Astrocyte of the cerebellum (primary cell): ENCODE results near the gene LMNA.

Experiments used
- DNase-seq: peaks from one replicate; pipeline ENCODE4 v3.0.0-alpha.2; 2011; ENCODE audit warnings: low read depth
- H3K4me3 ChIP-seq: 2 replicates; pipeline ENCODE4 v1.5.1; 2011; ENCODE audit warnings: mild to moderate bottlenecking, low read depth, low read length, moderate library complexity
- in situ Hi-C: cut with HindIII; loops from 2 replicates; pipeline ENCODE4 v1.10.0; 2017; ENCODE audit warnings: low sequenced_read_pairs
- TF ChIP-seq, protein P1 (sequence below): IDR thresholded peaks from 2 replicates; pipeline ENCODE4 v1.5.1; 2012; ENCODE audit warnings: low read length, low read depth, moderate library complexity, mild to moderate bottlenecking; ENCODE audit errors: missing control alignments

The LMNA gene

DNA sequence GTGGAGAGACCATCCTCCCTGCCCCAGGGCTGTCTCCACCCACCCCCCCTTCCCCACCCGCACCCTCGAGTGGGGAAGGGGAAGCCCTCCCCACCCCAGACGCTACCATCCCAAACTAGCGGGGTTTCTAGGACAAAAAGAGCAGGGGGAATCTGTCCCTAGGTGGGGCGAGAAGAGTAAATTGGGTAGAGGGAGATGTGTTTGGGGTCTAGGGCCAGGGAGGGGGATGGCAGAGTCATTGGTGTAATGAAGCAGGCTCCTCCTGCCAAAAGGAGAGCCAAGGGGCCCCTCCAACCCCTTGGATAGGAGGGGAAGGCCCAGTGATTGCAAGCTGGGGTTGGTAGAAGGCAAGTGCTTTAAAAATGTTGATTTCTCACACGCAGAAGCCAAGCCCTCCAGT is 42.3 kb upstream of the LMNA start:
- no peak for DNase-seq
- H3K4me3 ChIP-seq, result no peak overlapping the region
- TF ChIP-seq, protein P1, sequence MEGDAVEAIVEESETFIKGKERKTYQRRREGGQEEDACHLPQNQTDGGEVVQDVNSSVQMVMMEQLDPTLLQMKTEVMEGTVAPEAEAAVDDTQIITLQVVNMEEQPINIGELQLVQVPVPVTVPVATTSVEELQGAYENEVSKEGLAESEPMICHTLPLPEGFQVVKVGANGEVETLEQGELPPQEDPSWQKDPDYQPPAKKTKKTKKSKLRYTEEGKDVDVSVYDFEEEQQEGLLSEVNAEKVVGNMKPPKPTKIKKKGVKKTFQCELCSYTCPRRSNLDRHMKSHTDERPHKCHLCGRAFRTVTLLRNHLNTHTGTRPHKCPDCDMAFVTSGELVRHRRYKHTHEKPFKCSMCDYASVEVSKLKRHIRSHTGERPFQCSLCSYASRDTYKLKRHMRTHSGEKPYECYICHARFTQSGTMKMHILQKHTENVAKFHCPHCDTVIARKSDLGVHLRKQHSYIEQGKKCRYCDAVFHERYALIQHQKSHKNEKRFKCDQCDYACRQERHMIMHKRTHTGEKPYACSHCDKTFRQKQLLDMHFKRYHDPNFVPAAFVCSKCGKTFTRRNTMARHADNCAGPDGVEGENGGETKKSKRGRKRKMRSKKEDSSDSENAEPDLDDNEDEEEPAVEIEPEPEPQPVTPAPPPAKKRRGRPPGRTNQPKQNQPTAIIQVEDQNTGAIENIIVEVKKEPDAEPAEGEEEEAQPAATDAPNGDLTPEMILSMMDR, result no peak
- in situ Hi-C loops, result no loop called here

DNA sequence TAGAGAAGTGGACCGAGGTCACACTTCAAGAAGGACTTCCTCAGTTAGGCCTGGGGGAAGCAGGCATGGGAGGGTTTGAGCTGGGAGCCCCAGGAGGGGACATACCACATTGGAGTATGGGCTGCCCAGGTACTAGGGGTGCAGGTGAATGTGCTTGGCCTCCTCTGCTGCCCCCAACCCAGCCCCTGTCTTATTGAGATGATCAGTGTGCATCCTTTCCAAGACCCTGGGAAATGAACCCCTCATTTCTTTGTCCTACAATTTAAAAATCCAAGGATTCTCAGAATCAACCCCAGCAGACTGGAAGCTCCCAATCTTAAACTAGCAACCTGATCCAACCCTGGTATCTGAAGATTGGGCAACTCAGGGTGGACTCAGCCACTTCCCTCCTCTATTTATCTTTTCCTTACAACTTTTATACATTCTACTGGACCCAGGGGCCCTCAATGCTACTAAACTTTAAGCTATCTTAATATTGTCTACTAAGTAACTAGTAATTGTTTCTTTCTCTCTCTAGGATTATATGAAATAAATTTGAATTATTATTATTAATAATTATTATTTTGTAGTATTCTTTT is 41.3 kb upstream of the LMNA start:
- TF ChIP-seq, protein P1, result no peak
- no peak overlapping the region for H3K4me3 ChIP-seq
- in situ Hi-C loops, result no loop called here

DNA sequence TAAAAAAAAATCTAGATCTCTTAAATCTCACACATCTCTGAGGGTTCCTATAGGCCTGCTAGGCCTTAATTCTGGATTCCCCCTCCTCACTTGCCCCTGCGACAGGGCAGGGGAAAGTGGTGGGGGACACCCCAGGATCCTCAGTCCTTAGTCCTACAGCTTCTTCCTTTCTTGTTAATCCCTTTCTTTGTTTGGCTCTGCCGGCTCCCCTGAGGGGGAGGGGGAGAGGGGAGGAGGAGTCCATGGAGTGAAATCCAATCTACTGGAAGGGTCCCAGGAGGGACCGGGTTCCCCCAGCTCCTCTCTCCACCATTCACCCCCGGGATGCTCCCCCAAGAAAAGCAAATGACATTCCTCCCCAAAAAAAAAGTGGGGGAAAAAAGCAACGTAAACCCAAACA is 40.8 kb upstream of the LMNA start:
- in situ Hi-C loops, result no loop called here
- TF ChIP-seq, protein P1, result no peak
- DNase-seq, result no peak
- no peak overlapping the region for H3K4me3 ChIP-seq

More for the DNA sequence above, 41.3 kb upstream of the LMNA start:
- DNase-seq, result no peak

DNA sequence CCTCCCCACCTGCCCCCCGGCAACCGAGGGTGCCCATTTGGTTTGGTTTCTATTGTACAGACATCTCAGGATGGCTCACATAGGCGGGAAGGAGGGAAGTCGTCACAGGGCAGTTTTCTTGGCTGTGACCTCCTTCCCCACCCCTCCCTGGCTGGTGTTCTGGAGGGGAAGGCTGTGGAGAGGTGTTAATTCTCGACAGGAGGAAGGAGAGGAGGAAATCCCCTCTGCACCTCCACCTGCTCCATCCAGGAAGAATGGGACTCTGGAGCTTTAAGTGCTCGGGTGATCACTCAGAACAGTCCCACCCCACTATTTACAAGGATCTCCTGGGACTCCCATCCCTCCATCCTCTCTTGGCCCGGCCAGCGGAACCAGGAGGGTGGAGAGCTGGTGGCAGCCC is 39.9 kb upstream of the LMNA start:
- in situ Hi-C loops, result no loop called here
- no peak for DNase-seq
- no peak overlapping the region for H3K4me3 ChIP-seq
- TF ChIP-seq, protein P1, result no peak

DNA sequence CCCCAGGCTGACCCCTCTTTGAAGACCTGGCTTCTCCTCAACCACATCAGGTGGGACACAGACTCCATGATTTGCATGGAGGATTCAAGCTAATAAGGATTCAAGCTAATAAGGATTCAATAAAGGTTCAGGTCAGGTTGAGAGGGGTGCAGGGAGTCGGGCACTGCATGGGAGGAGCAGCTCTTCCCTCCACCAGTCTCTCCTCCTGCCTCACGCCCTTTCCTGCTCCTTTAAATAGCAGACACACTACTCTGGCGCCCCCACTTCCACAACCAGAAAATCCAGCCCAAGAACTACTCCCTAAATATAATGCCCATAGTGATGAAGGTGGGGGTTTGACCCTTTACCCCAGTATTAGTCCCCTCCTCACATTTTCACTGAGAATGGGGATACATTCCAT is 39.3 kb upstream of the LMNA start:
- no peak for DNase-seq
- in situ Hi-C loops, result no loop called here
- TF ChIP-seq, protein P1, result no peak
- H3K4me3 ChIP-seq, result no peak overlapping the region

DNA sequence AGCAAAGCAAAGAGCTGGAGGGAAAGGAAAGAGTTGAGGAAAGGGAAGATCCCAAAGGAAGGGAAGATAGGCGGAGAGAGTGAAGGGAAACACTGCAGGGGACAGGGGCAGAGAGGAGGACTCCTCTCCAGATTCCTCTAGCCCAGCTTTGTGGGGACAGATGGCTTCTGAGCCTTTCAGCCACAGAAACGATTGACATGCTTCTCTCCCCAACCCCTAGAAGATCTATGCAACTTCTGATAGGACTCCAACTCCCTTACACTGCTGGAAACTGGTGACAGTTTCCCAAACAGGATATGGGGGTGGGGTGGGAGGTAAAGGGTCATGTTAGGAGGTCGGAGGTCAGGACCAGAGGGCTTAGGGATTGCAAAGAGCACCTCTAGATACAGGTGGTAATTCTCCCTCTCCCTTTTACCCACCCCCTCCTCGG is 38.7 kb upstream of the LMNA start:
- H3K4me3 ChIP-seq, result no peak overlapping the region
- DNase-seq, result no peak
- in situ Hi-C loops, result no loop called here
- TF ChIP-seq, protein P1, result no peak
